ENCODE results near the gene CYP17A1.

Gene CYP17A1

DNA sequence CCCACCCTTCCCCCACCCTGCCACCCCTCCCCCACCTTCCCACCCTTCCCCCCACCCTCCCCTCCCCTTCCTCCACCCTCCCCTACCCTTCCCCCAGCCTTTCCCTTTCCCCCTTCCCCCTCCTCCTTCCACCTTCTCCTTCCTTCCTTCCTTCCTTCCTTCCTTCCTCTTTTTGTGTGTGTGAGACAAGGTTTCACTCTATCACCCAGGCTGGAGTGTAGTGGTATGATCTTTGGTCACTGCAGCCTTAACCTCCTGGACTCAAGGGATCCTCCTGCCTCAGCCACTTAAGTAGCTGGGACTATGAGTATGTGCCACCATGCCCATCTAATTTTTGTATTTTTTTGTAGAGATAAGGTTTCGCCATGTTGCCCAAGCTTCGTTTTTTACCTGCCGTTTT is 35.2 kb downstream of the CYP17A1 start:
- DNase-seq: no peak

DNA sequence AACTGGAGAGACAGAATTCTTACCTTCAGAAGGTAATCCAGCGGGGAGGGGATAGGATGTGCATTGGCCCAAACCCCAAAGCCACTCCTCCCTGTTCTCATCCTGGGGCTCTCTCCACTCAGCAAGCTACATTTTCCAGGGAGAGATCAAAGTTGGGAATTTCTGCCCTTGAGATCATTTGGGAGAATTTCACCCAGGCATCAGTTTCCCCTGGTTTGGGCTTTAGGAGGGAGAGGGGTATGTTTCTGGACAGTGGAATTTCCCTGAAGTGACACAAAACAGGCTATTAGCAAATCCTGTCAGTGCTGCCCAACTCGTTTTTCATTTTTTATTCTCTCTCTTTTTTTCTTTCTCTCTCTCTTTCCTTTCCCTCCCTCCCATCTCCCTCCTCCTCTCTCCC is 35.7 kb downstream of the CYP17A1 start:
- no peak for DNase-seq

DNA sequence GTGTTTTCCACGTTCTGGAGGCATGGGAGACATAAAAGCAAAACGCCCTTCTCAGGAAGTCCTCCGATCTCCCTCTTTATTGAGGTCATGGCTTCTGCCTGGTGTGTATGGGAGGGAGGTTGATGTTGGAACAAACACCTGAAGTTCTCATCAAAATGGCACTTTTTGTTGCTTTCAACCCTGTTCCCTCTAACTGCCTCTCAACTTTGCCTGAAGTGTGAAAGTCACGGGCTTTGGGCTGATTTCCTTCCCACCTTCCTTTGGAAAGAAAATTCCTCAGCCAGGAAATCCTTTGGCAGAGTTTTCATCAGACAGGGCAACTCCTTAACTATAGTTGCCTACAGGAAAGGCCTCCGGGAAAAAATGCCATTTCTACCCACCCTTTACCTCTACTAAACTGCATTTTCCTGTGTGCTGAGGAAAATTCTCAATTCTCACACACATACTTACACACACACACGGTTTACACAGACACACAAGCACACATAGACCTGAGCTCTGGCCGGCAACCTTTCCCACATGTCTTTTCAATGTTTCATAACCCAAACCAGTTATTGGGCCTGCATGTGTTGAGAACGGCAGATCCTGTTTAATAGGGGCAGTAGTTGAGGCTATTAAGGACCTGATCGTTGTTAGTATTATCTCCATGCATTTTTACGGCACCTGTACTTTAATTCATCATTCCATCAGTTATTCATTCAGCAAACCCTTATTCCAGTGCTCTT is 36.4 kb downstream of the CYP17A1 start:
- no peak for DNase-seq

DNA sequence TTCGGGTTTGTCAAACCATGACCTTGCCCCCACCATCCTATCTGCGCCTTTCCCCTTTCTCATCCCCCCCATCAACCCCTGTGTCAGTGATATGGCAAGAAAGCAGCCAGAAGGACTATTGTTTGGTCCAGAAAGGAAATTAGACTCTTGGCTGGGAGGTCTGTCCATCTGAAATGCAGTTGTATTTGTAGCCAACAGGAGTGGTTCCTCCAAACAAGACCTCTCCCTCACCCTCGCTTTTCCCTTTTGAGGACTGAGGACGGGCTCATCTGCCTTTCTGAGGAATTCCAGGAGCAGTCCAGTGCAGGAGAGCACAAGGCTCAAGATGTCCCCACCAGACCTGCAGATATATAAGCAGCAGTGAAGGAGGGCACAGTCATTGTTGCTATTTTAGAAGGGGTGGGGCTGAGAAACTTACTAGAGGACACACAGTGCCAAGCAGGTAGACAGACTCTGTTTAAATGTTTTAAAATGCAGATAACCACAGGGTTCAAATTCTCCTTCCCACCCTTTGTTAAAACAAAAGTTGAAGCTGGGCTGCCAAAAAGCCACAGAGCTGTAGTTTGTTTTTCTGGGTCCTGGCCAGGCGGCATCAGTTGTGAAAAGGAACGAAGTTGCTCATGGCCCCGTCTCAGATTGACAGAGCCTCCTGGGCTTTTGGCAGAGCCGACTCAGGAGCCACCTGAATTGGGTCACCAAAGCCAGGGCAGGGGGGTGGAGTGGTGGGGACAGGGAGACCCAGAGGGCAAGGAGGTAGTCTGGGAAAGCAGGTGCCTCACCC is 37.3 kb downstream of the CYP17A1 start:
- no peak for DNase-seq

DNA sequence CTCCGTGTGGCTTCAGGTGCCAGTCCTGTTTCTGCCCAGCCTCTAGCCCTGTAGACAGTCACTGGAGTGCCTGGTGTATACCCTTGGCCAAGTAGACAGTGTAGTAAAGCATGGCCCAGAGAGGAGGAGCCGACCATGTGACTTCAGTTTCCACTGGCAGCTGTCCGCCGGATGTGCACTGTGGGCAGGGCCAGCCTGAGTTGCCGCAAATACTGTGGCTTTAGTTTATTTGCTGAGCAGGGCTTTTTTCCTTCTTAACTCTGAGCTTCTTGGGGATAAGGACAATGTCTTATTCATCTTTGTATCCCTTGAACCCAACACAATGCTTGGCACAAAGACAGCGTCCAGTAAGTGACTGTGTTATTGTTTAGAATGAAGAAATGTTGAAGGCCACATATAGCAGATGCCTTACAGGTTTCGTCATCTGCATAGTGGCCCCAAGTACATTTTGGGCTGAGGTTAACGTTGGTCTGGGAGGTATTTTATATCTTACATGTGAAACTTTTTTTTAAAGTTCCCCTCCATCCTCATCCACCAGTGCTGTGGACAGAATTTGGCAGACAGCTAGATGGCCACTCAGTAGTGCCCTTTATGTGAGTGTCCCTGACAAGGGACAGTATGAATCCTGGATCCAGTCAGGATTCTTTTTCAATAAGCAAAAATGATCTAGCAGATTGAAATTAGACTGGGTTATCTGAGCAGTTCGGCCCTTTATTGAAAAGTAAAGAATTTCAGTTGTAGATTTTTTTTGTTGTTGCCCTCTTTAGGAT is 40.6 kb downstream of the CYP17A1 start:
- DNase-seq: no peak

DNA sequence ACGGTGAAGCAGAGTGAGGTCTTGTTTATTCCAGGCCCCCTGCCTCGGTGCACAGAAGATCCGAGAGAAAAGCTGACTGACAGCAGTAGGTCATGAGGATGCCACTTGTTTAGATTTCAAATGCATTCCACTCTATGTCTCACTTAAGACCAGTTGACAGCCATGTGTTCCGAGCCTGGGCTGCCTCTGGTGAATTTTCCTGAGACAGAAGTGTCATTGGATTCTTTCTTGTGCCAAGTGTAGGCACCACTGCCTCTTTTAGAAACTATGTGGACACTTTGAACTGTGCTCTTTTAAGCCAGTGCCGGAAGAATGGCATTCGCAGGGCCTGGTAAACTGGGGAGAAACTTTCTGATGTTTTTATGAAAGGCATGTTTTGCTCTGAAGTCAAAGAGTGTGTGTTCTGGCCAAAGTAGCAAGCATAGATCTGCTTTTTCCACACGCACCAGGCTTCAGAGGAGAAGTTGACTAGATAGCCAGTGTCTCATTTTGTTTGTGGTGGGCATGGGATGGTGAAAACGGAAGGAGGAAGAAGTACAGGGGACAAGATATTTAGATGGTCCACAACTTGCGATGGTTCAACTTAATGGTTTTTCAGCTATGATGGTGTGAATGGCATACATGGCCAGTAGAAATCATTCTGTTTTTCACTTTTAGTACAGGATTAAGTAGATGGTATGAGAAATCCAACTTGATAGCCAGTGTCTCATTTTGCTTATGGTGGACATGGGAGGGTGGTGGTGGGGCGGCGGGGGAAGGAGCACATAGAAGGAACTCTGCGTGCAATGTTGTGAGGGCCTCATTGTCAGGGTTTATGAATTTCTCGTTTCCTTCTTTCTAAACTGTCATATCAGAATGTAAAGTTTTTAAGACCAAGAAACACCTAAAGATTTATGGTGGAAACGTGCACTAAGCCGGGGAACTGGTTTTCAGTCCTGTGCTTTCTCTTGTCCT is 41.5 kb downstream of the CYP17A1 start:
- no peak for DNase-seq

DNA sequence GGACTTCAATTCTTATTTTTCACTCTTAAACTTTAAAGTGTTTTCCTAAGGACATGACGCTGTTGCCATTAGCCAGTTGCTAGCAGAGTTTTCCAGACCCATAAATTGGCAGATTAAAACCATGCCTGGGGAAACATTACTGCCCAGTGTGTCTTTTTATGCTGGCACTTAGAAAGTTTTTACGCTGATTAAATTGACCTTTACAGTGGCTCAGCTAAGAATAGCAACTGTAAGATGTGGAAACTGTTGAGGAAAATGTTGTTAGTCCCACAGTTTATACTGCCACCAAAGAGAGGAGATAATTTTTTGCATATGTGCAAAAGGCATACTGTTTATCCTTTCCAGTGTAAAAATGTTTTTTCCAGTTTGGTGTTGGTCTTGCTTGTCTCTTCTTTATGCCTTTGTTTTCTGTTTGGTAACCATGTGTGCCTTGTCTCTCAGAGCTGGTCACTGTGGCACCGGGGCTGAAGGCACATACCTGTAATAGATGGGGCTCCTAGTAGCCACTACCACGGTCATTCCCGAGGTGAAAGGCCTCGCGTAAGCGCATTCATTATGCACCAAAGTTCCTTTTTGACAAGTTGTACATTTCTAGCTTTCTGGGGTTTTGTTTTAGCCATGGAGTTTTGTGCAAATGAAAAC is 45.3 kb downstream of the CYP17A1 start:
- DNase-seq: no peak

DNA sequence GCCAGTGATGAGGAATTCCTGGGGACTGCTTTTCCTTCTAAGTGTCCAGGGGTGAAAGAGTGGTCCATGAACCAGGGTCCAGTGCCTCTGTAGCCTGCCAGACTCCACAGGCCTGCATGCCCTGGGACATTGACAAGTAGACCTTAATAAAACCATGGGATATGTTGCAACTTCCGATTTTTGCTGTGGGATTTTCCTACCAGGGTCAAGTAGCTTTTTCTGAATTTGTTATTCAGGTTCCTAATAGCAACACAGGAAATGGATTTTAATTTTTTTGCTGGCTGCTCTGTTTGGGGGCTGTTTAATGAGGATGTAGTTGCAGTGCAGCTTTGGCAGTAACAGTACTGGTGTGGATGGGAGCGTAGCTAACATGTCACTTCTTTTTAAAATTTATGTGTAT is 51.4 kb downstream of the CYP17A1 start:
- no peak for DNase-seq

DNA sequence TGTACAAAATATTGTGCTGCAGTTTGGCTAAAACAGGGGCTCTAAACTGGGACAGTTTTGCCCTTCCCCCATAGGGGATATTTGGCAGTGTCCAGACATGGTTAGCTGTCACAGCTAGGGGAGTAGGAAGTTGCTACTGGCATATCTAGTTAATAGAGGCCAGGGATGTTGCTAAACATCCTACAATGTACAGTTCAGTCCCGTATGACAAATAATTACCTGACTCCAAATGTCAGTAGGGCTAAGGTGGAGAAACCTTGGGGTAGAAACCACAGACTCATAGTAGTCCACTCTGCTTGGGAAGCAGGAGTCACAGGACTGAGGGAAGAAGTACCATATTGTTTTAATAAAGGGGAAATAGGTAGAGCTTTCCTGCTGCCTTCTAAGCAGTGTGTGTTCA is 53.6 kb downstream of the CYP17A1 start:
- no peak for DNase-seq

DNA sequence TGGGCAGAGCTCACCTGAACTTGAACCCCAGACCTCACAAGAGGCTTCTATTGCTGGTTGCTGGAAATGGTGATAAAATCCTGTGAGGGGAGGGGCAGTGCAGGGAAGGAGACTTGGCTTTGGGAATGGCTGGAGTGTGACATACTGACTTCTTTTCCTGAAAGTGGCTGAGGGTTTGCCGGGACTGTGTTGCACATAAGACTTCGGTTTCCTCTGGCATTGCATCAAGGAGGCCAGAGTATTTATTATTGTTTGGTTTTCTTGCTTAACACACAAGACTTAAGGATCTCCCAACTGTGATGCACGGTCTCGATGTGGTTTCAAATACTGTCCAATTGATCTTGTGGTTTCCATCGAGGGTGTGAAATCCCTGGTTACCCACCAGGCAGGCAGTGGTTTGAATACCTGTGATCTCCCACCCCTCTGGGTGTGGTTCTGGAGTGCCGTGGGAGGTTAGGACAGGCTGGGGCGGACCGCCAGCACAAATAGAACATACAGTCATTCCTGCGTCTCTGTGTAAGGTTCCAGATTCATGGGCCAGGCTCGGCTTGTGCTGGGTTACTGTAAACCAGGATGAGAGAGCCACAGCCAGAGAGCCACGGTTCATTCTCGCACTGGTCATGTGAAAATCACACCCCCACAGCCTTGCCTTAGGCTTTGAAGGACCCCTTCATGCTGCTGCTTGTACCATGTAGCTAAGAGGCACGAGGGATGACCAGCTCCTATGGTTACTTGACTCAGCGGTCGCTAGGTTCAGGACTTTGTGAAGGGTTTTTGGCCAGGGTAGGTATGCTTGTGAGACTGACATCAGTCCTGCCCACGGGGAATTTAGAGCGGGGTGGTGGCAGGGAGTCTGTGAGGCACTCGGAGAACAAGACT is 54.3 kb downstream of the CYP17A1 start:
- DNase-seq: no peak

DNA sequence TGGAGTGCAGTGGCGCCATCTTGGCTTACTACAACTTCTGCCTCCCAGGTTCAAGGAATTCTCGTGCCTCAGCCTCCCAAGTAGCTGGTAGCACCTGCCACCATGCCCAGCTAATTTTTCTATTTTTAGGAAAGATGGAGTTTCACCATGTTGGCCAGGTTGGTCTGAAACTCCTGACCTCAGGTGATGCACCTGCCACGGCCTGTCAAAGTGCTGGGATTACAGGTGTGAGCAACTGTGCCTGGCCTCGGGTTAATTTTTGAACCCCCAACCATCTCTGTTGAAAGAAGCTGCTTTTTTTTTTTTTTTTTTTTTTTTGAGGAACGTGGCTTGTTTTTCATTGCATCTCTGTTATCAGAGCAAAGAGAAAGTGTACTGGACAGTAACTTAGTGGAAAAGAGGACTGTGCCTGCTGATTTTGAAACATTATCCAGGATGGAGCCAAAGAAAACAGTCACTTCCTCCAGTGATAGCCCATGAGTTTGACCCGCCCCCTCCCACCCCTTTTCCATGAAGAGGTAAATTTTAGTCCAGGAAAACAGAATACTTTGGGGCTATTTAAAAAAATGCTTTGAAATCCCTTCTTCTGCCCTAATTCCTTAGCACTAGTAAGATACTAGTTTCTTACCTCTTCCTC is 55.2 kb downstream of the CYP17A1 start:
- DNase-seq: no peak

DNA sequence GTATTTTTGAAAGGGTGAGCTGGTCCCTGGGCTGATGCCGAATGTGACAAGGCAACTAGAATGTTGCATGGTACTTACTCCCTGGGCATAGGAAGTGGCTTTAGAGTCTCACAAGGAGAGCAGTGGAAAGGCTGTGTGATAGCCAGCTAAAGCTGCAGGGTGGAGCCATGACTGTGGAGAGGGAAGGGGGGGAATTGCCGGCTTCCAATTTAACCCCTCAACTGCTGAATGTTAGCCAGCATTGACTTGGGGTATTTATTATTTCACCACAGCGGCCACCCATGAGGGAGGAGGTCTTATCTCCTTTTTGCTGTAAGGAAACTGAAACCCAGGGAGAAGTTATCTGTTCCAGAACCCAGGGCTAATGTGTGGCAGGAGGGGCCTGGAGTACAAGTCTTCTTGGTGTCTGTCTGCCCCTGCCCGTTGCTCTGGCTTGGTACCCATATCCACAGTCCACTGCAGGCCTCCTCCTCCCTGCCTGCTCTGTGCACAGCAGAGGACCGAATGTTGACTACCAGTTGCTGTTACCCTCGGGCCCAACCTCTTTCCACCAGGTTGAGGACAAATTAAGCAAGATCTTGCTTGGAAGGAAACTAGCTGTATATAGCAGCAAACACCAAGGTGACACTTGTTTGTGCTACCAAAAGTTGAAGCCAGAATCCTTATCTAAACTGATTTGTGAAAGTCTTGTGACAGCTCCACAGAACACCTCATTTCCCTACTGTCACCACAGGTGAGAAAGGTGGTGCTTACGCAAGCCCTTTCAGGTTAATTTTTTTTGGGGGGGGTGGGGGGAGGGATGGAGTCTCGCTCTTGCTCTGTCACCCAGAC is 55.9 kb downstream of the CYP17A1 start:
- no peak for DNase-seq

All from NCI-H446 treated with DMSO at 0.1 percent for 48 hours (cell line).